BE2C (cell line): ENCODE measurements around the gene SYNPO2.

Source experiments
- DNase-seq: peaks from one replicate; pipeline ENCODE4 v3.0.0-alpha.2; 2020
- H3K27me3 ChIP-seq: fragments of 250-450 bp; sonication (Bioruptor Pico); 2 replicates; pipeline ENCODE4 v1.5.1; 2020; ENCODE audit warnings: mild to moderate bottlenecking
- H3K36me3 ChIP-seq: fragments of 250-450 bp; sonication (Bioruptor Pico); 2 replicates; pipeline ENCODE4 v1.5.1; 2020; ENCODE audit warnings: mild to moderate bottlenecking
- H3K4me1 ChIP-seq: fragments of 250-450 bp; sonication (Bioruptor Pico); 2 replicates; pipeline ENCODE4 v1.5.1; 2020
- H3K4me3 ChIP-seq: 2 replicates; pipeline ENCODE4 v1.5.1; 2011; ENCODE audit warnings: low read depth, low read length
- H3K9me3 ChIP-seq: fragments of 250-450 bp; sonication (Bioruptor Pico); 2 replicates; pipeline ENCODE4 v1.5.1; 2020
- TF ChIP-seq, protein P1 (sequence below): IDR thresholded peaks from 2 replicates; pipeline ENCODE4 v1.5.1; 2012; ENCODE audit warnings: mild to moderate bottlenecking, low read depth, low read length

The SYNPO2 gene

DNA sequence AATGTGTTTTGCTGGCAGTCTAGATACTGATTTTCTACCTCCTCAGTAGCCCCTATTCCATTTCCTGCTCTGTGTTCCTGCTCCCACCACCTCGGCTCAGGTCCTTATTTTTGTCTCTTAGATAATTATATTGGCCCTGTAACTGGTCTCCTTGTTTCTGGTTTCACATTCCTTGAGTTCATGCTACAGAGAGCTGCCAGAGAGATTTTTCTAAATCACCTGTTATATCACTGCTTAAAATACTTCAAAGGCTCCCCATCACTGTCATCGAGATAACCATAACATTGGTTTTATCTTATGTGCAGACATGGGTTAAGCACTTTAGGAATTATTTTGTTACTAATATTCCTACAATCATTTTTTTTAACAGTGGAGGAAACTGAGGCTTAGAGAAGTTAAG is 9.6 kb downstream of the SYNPO2 start:
- peaks cover 26% of the 10 kb centered on the region for H3K36me3 ChIP-seq
- TF ChIP-seq, protein P1, sequence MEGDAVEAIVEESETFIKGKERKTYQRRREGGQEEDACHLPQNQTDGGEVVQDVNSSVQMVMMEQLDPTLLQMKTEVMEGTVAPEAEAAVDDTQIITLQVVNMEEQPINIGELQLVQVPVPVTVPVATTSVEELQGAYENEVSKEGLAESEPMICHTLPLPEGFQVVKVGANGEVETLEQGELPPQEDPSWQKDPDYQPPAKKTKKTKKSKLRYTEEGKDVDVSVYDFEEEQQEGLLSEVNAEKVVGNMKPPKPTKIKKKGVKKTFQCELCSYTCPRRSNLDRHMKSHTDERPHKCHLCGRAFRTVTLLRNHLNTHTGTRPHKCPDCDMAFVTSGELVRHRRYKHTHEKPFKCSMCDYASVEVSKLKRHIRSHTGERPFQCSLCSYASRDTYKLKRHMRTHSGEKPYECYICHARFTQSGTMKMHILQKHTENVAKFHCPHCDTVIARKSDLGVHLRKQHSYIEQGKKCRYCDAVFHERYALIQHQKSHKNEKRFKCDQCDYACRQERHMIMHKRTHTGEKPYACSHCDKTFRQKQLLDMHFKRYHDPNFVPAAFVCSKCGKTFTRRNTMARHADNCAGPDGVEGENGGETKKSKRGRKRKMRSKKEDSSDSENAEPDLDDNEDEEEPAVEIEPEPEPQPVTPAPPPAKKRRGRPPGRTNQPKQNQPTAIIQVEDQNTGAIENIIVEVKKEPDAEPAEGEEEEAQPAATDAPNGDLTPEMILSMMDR: no peak
- H3K4me3 ChIP-seq: peak overlapping the region; percentile 2; the same call in 1 of the 2 replicates
- no peaks in the 10 kb centered on the region for H3K27me3 ChIP-seq
- H3K9me3 ChIP-seq: no peaks in the 10 kb centered on the region
- no peak for DNase-seq
- peaks cover 50% of the 10 kb centered on the region for H3K4me1 ChIP-seq

DNA sequence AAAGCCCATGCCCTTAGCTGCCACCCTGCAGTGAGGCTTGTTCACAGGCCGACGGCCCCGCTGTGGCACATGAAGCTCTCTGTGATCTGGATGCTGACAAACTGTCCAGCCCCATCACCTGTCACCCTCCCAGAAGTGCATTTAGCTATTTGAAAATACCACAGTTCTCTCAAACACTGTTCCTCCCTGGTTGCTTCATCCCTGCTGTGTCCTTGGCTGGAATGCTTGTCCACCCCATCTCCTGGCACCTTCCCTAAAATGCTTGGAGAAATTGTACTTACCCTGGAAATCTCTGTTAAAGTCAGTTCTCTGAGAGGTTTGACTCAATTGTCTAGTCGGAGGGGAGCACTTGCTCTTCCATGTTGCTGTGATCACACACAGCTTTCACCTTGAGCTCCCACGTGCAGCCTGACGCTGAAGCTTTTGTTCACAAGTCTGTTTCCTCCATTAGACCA is 10.1 kb downstream of the SYNPO2 start:
- H3K4me3 ChIP-seq: peak overlapping the region; percentile 22; the same call in 1 of the 2 replicates
- no peak for DNase-seq
- peaks cover 53% of the 10 kb centered on the region for H3K4me1 ChIP-seq
- peaks cover 26% of the 10 kb centered on the region for H3K36me3 ChIP-seq
- TF ChIP-seq, protein P1: no peak
- no peaks in the 10 kb centered on the region for H3K9me3 ChIP-seq
- no peaks in the 10 kb centered on the region for H3K27me3 ChIP-seq

DNA sequence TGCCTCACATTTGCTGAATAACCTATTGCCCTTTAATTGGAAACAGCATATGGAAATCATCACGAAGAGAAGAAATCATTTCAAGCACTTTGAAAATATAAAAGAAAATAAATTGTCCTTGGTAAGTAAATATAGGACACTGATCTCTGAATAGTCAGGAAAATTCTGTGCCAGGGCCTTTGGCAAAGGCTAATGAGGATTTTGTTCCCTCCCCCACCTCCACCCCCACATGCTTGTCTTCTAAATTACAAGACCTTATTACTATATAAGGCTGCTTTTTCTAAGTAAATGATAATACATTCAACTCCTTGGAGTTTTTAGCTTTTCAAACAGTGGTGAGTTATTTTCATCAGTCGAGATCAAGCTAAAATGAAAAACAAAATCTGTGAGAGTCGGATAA is 15.8 kb downstream of the SYNPO2 start:
- peak overlapping the region; percentile 29 for H3K4me3 ChIP-seq
- TF ChIP-seq, protein P1: no peak
- H3K4me1 ChIP-seq: peaks cover 38% of the 10 kb centered on the region
- DNase-seq: peak; percentile 41
- H3K9me3 ChIP-seq: no peaks in the 10 kb centered on the region
- H3K27me3 ChIP-seq: no peaks in the 10 kb centered on the region
- peaks cover 30% of the 10 kb centered on the region for H3K36me3 ChIP-seq

DNA sequence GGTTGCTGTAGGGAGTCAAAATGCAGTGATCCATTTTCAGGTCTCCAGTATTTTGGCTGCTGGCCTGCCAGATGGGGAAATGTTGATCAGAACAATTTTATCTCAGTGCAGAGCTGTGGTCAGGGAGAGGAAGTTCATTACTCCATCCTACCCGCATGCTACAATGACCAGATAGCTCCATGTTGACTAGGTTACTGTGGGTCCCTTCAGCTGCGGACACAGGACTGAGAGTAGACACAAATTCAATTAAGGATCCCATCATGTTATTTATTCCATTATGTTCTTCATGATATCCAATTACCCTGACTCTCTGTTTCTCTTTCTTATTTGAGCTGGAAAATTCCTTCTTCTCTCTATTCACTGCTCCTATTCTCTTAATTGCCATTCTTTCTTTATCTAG is 16.3 kb downstream of the SYNPO2 start:
- Histone ChIP-seq H3K4me1 (peaks cover 38% of the 10 kb centered on the region), H3K27me3 (no peaks in the 10 kb centered on the region), H3K9me3 (no peaks in the 10 kb centered on the region), H3K4me3 (peak overlapping the region; percentile 52), H3K36me3 (peaks cover 30% of the 10 kb centered on the region)
- TF ChIP-seq, protein P1: no peak
- DNase-seq: peak; percentile 82

DNA sequence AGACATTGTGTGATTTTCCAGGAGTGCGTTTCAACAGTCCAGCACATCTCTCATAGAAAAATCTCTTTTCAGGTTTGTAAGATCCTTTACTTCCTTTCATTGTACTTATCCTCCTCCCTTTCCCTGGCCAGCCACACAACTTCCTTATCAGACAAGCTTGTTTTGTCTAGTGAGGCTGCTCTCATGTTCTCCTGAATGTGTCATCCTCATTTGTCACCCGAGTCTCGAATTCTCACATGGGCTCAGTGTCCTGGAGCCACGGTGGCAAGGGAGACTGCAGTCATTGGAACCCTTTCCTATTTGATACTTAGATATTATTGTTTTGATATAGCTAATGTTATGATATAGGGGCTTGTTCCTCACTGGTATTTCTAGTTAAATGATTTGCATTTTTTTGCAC is 16.9 kb downstream of the SYNPO2 start:
- DNase-seq: peak; percentile 63
- Histone ChIP-seq H3K9me3 (no peaks in the 10 kb centered on the region), H3K27me3 (no peaks in the 10 kb centered on the region), H3K4me1 (peaks cover 44% of the 10 kb centered on the region), H3K4me3 (peak overlapping the region; percentile 52), H3K36me3 (peaks cover 30% of the 10 kb centered on the region)
- TF ChIP-seq, protein P1: no peak

DNA sequence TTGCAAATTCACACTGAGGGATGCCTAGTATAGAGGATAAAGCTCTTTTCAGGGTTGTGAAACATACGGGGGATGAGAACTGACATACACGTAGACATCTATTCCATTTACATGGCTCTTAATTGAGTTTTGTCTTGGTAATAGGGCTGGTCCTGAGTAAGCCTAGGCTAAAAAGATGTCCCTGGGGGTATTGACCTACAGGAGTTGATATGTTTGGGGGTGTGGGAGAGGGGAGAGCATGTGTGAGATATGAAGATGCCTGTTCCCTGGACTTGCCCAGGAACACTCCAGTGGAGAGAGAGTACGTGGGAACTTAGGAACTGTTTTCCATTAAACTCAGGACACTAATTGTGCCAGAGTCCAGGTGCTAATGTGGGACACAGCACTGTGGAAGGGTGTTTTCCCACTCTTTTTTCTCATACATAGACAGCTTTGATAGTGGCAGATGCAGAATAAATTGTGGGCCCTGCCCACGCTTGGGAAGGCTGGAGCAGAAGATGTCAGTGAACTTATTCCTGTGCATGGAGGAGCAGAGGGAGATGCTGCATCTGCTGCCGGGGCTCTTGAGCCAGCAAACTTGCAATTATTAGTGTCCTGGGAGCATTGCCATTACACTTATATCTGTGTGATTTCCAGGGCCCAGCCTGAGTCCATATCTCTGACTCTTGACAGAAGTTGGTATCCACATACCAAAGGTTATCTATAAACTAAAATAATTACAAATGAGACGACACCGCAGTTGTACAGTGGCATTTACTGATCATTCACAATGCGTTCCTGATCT is 20.7 kb downstream of the SYNPO2 start:
- peak; percentile 71 for DNase-seq
- H3K36me3 ChIP-seq: peaks cover 6% of the 10 kb centered on the region
- peak overlapping the region; percentile 33 for H3K4me3 ChIP-seq
- peaks cover 42% of the 10 kb centered on the region for H3K4me1 ChIP-seq
- no peaks in the 10 kb centered on the region for H3K9me3 ChIP-seq
- TF ChIP-seq, protein P1: no peak
- no peaks in the 10 kb centered on the region for H3K27me3 ChIP-seq
